Astrocyte (in vitro differentiated cells and primary cell): ENCODE results near the gene RAPGEF5. TPM values are rescaled to one million over a fixed set of nuclear protein-coding genes. Genes with fewer than 3 reads are reported as not detected.

ENCODE experiments used
- DNase-seq: peaks from one replicate; pipeline ENCODE4 v3.0.0-alpha.2; 2010; ENCODE audit warnings: low read depth
- FAIRE-seq: peaks from 2 replicates; lab custom pipeline; 2011; peaks lifted over from hg19 to GRCh38; lab: Jason Lieb, UNC
- H2AFZ ChIP-seq: 2 replicates; pipeline ENCODE4 v1.6.0; 2012; ENCODE audit warnings: low read depth, low read length, inconsistent platforms
- H3K27ac ChIP-seq: 2 replicates; pipeline ENCODE4 v1.5.1; 2011; ENCODE audit warnings: low read depth, low read length, inconsistent platforms
- H3K27me3 ChIP-seq: 2 replicates; pipeline ENCODE4 v1.6.0; 2011; ENCODE audit warnings: low read length, inconsistent platforms; ENCODE audit not compliant: insufficient read depth
- H3K36me3 ChIP-seq: 2 replicates; pipeline ENCODE4 v1.5.1; 2011; ENCODE audit warnings: low read length, inconsistent platforms; ENCODE audit not compliant: insufficient read depth
- H3K4me1 ChIP-seq: 2 replicates; pipeline ENCODE4 v1.5.1; 2011; ENCODE audit warnings: low read length, inconsistent platforms; ENCODE audit not compliant: insufficient read depth
- H3K4me2 ChIP-seq: 2 replicates; pipeline ENCODE4 v1.6.0; 2012; ENCODE audit warnings: low read length, inconsistent platforms
- H3K4me3 ChIP-seq: 2 replicates; pipeline ENCODE4 v1.5.1; 2011; ENCODE audit warnings: low read depth, mild to moderate bottlenecking, low read length, inconsistent platforms; ENCODE audit not compliant: insufficient read depth
- H3K79me2 ChIP-seq: 2 replicates; pipeline ENCODE4 v1.6.0; 2012; ENCODE audit warnings: mild to moderate bottlenecking, low read length, inconsistent platforms; ENCODE audit not compliant: insufficient read depth
- H3K9ac ChIP-seq: 2 replicates; pipeline ENCODE4 v1.6.0; 2012; ENCODE audit warnings: mild to moderate bottlenecking, low read length, inconsistent platforms
- H3K9me3 ChIP-seq: 2 replicates; pipeline ENCODE4 v1.5.1; 2012; ENCODE audit warnings: low read depth, mild to moderate bottlenecking, low read length, inconsistent platforms; ENCODE audit not compliant: insufficient read depth
- H4K20me1 ChIP-seq: 2 replicates; pipeline ENCODE4 v1.6.0; 2012; ENCODE audit warnings: low read length, inconsistent platforms; ENCODE audit not compliant: insufficient read depth
- H3K27ac Mint-ChIP-seq: one replicate; pipeline ENCODE4 v1.8.0; 2021; ENCODE audit warnings: mild to moderate bottlenecking, mixed read lengths; ENCODE audit not compliant: unreplicated experiment
- H3K27me3 Mint-ChIP-seq: one replicate; pipeline ENCODE4 v1.8.0; 2021; ENCODE audit warnings: low read depth, mixed read lengths; ENCODE audit not compliant: unreplicated experiment
- H3K36me3 Mint-ChIP-seq: one replicate; pipeline ENCODE4 v1.8.0; 2021; ENCODE audit warnings: low read depth, mixed read lengths; ENCODE audit not compliant: unreplicated experiment
- H3K4me1 Mint-ChIP-seq: one replicate; pipeline ENCODE4 v1.8.0; 2021; ENCODE audit warnings: low read depth, mixed read lengths; ENCODE audit not compliant: unreplicated experiment
- H3K4me3 Mint-ChIP-seq: one replicate; pipeline ENCODE4 v1.8.0; 2021; ENCODE audit warnings: mild to moderate bottlenecking, moderate library complexity, mixed read lengths; ENCODE audit not compliant: unreplicated experiment
- H3K9me3 Mint-ChIP-seq: one replicate; pipeline ENCODE4 v1.8.0; 2021; ENCODE audit warnings: mild to moderate bottlenecking, mixed read lengths; ENCODE audit not compliant: unreplicated experiment
- EZH2 ChIP-seq: IDR thresholded peaks from 2 replicates; pipeline ENCODE4 v1.6.1; 2012; ENCODE audit warnings: mild to moderate bottlenecking, low read length, inconsistent platforms; ENCODE audit not compliant: insufficient read depth
- total RNA-seq: library from RNA; stranded (reverse); gene quantifications from 2 replicates; pipeline ENCODE4 v1.2.1, GENCODE V29; 2021
- TF ChIP-seq, protein P1 (sequence below): IDR thresholded peaks from 2 replicates; pipeline ENCODE4 v1.5.1; 2011; ENCODE audit warnings: low read depth, mild to moderate bottlenecking, inconsistent platforms, low read length, moderate library complexity; ENCODE audit not compliant: insufficient read depth

RAPGEF5 gene
- total RNA-seq, 1 donor from 2014 or later, result 1.0 TPM

GRCh38 chr7:22378199-22378980 lies 21.4 kb upstream of the RAPGEF5 start:
- Histone ChIP-seq H3K9me3 (no peaks in the 10 kb centered on the region), H3K79me2 (no peaks in the 10 kb centered on the region), H3K27me3 (peaks cover 2% of the 10 kb centered on the region), H3K4me2 (no peak overlapping the region), H4K20me1 (no peaks in the 10 kb centered on the region), H3K4me1 (no peaks in the 10 kb centered on the region), H3K4me3 (no peak overlapping the region), H2AFZ (no peak overlapping the region), H3K9ac (no peak overlapping the region), H3K27ac (no peak overlapping the region), H3K36me3 (no peaks in the 10 kb centered on the region)
- no peak for FAIRE-seq
- peaks cover 5% of the 10 kb centered on the region for H3K4me1 Mint-ChIP-seq
- TF ChIP-seq, protein P1, sequence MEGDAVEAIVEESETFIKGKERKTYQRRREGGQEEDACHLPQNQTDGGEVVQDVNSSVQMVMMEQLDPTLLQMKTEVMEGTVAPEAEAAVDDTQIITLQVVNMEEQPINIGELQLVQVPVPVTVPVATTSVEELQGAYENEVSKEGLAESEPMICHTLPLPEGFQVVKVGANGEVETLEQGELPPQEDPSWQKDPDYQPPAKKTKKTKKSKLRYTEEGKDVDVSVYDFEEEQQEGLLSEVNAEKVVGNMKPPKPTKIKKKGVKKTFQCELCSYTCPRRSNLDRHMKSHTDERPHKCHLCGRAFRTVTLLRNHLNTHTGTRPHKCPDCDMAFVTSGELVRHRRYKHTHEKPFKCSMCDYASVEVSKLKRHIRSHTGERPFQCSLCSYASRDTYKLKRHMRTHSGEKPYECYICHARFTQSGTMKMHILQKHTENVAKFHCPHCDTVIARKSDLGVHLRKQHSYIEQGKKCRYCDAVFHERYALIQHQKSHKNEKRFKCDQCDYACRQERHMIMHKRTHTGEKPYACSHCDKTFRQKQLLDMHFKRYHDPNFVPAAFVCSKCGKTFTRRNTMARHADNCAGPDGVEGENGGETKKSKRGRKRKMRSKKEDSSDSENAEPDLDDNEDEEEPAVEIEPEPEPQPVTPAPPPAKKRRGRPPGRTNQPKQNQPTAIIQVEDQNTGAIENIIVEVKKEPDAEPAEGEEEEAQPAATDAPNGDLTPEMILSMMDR, result no peak
- no peak for TF ChIP-seq EZH2
- no peaks in the 10 kb centered on the region for H3K9me3 Mint-ChIP-seq
- H3K27me3 Mint-ChIP-seq, result peaks cover 20% of the 10 kb centered on the region
- H3K27ac Mint-ChIP-seq, result no peak overlapping the region
- H3K4me3 Mint-ChIP-seq, result no peak overlapping the region
- DNase-seq, result no peak
- no peaks in the 10 kb centered on the region for H3K36me3 Mint-ChIP-seq

- Mint-ChIP-seq H3K27me3 (peaks cover 20% of the 10 kb centered on the region), H3K4me1 (peaks cover 5% of the 10 kb centered on the region), H3K4me3 (no peak overlapping the region), H3K27ac (no peak overlapping the region), H3K36me3 (no peaks in the 10 kb centered on the region), H3K9me3 (no peaks in the 10 kb centered on the region)
- Histone ChIP-seq H3K27me3 (peaks cover 2% of the 10 kb centered on the region), H3K4me1 (no peaks in the 10 kb centered on the region), H3K9me3 (no peaks in the 10 kb centered on the region), H2AFZ (no peak overlapping the region), H3K79me2 (no peaks in the 10 kb centered on the region), H3K27ac (no peak overlapping the region), H3K4me2 (no peak overlapping the region), H3K36me3 (no peaks in the 10 kb centered on the region), H3K4me3 (no peak overlapping the region), H3K9ac (no peak overlapping the region), H4K20me1 (no peaks in the 10 kb centered on the region)
- FAIRE-seq, result no peak
- no peak for DNase-seq
- TF ChIP-seq, protein P1, result no peak
- TF ChIP-seq EZH2, result no peak
Observed at GRCh38 chr7:22377703-22378102, 20.7 kb upstream of the RAPGEF5 start.
